Body of pancreas (tissue), 4 donors: ENCODE measurements around the gene ANKS1B. TPM values are rescaled to one million over a fixed set of nuclear protein-coding genes. Genes with fewer than 3 reads are reported as not detected.

Experiments
- ATAC-seq: fragments of 150-250 bp; one replicate; pipeline ENCODE4 v1.9.1; 2016
- DNase-seq, 4 donors: peaks; one replicate each; pipeline ENCODE4 v3.0.0-alpha.2; 2019
- H3K27ac ChIP-seq, 4 donors: fragments of 200-600 bp; sonication (generic); 1 replicate in 3 of 4; 2 replicates in 1 of 4; pipeline versions ENCODE4 v1.5.1 to v1.6.1; 2016 to 2019; ENCODE audit warnings: mild to moderate bottlenecking in 1 of 4, mixed read lengths in 1 of 4, moderate library complexity in 1 of 4
- H3K27me3 ChIP-seq, 2 donors: fragments of 200-600 bp; sonication (generic); one replicate each; pipeline ENCODE4 v1.6.0; 2016; ENCODE audit warnings: mild to moderate bottlenecking in 1 of 2
- H3K36me3 ChIP-seq, 2 donors: fragments of 200-600 bp; sonication (generic); replicated peaks in 1 of 2; 2 replicates each; pipeline ENCODE4 v1.5.1; 2016; ENCODE audit warnings: low read depth in 2 of 2; ENCODE audit not compliant: insufficient read depth in 1 of 2
- H3K4me1 ChIP-seq: fragments of 200-600 bp; sonication (generic); one replicate; pipeline ENCODE4 v1.6.0; 2016
- H3K4me3 ChIP-seq, 2 donors: fragments of 200-600 bp; sonication (generic); 1 replicate in 1 of 2; 2 replicates in 1 of 2; pipeline ENCODE4 v1.5.1; 2016 to 2019
- H3K9me3 ChIP-seq, 3 donors: fragments of 200-600 bp; sonication (generic); 1 replicate in 2 of 3; 2 replicates in 1 of 3; pipeline ENCODE4 v1.5.1; 2016
- POLR2A ChIP-seq, 3 donors: fragments of 450-650 bp; IDR thresholded peaks; one replicate each; pipeline ENCODE4 v1.6.1; 2016; ENCODE audit warnings: antibody characterized with exemption in 3 of 3, mild to moderate bottlenecking in 2 of 3
- WGBS, 2 donors: methylation state at CpG; one replicate each; pipeline ENCODE4 v1.1.5; 2017; 5-methylcytosine and 5-hydroxymethylcytosine counted together
- intact Hi-C: fragments of 100-400 bp; cut with DNase I; formaldehyde crosslinking; loops from one replicate; pipeline ENCODE4 v1.15.1; 2023
- total RNA-seq, 2 donors: library from RNA; depleted of rRNA; stranded (reverse); fragments of >200 nt; gene quantifications; one replicate each; pipeline ENCODE4 v1.1.0, GENCODE V29; 2016
- TF ChIP-seq, protein P1 (sequence below), 7 experiments: fragments of 450-650 bp in 4 of 7; fragments of 200-600 bp in 3 of 7; sonication (generic) in 3 of 7; IDR thresholded peaks; one replicate each; pipeline ENCODE4 v1.5.1; 2016 to 2019; ENCODE audit warnings: antibody characterized with exemption in 7 of 7

Gene ANKS1B
- total RNA-seq, 2 donors from 2014 or later = 2.1 to 10.2 TPM

DNA sequence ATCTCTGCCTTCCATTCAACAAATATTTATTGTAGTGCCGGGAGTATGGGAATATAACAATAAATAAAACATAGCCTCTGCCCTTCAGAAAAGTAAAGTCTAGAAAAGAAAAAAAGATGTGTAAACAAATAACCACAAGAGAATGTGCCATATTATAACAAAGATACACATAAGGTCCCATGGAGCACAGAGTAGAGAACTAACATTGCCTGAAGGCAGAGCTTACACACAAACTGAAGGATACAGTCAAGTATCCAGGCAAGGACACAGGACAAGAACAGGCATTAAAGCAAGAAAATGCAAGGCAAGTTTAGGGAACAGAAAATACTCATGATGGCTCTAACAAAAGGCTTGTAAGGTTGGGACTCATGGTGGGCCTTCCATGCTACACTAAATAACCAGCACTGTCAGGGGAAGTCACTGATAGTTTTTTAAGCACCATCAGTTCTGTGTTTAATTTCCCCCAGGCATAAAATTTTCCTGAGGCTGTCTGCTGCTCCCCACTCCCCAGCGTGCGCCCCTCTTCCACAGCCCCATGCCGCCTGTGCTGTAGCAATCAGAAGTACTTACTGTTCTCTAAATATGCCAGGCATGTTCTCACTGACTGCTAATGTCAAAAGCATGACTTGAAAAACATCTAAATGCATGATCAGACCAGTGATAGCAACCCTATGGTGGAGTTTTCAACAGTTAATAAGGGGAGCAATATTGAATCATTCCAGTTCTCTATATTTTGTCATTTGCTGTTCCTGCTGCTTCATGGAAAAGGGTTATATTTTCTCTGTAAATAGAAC lies 77.8 kb downstream of the ANKS1B start:
- DNase-seq = no peak
- H3K4me3 ChIP-seq = no peak overlapping the region
- no peaks in the 10 kb centered on the region for H3K36me3 ChIP-seq
- no peaks in the 10 kb centered on the region for H3K4me1 ChIP-seq
- H3K27me3 ChIP-seq = no peaks in the 10 kb centered on the region
- intact Hi-C loops = no loop called here
- WGBS, 2 donors = 67 to 76% methylated on average over 4 of the region's 4 CpGs
- H3K9me3 ChIP-seq = no peaks in the 10 kb centered on the region
- no peak for TF ChIP-seq POLR2A (IDR thresholded peaks at IDR 0.05)
- TF ChIP-seq, protein P1, sequence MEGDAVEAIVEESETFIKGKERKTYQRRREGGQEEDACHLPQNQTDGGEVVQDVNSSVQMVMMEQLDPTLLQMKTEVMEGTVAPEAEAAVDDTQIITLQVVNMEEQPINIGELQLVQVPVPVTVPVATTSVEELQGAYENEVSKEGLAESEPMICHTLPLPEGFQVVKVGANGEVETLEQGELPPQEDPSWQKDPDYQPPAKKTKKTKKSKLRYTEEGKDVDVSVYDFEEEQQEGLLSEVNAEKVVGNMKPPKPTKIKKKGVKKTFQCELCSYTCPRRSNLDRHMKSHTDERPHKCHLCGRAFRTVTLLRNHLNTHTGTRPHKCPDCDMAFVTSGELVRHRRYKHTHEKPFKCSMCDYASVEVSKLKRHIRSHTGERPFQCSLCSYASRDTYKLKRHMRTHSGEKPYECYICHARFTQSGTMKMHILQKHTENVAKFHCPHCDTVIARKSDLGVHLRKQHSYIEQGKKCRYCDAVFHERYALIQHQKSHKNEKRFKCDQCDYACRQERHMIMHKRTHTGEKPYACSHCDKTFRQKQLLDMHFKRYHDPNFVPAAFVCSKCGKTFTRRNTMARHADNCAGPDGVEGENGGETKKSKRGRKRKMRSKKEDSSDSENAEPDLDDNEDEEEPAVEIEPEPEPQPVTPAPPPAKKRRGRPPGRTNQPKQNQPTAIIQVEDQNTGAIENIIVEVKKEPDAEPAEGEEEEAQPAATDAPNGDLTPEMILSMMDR (IDR thresholded peaks at IDR 0.05) = no peak
- ATAC-seq = no peak
- no peak overlapping the region for H3K27ac ChIP-seq

DNA sequence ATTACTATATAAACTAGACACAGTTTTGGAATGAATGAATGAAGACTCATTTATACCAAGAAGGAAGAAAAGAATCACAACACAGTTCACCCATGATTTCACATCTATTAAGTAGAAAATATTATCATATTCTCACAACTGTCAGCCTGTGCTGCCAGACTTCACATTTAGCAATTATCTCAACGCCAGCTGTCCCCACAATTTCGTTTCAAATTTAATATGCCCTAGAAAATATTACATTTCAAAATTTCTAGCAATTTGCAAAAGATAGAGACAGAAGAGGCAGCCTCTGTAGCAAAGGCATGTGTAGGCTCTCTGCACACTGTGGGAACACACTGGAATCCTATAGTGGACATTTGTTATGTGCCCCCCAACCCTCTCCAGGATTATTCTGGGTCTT lies 83.6 kb downstream of the ANKS1B start:
- ATAC-seq (no peak), DNase-seq (no peak)
- H3K36me3 ChIP-seq = no peaks in the 10 kb centered on the region
- H3K9me3 ChIP-seq = no peaks in the 10 kb centered on the region
- 31 to 38% methylated on average over 2 of the region's 2 CpGs for WGBS, 2 donors
- intact Hi-C loops = no loop called here
- TF ChIP-seq, protein P1 (IDR thresholded peaks at IDR 0.05) = no peak
- no peak for TF ChIP-seq POLR2A (IDR thresholded peaks at IDR 0.05)
- no peak overlapping the region for H3K4me3 ChIP-seq
- H3K27ac ChIP-seq = no peak overlapping the region
- H3K27me3 ChIP-seq = no peaks in the 10 kb centered on the region
- no peaks in the 10 kb centered on the region for H3K4me1 ChIP-seq

DNA sequence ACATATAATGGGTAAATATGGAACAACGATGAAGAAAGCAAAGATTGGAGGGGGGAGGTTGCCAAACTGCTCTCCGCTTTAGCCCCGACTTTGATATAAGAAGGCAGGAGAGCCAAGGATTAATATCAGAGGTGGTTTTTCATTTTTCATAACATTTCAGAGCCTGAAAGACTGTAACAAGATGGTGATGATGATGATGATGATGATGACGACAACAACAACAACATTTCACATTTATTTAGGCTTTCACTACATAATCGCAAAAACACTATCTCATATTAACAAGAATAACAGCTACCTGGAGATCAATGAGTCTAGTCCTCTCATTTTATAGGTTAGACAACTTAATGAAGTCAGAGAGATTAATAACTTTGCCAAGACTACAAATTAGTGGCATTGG lies 86.1 kb downstream of the ANKS1B start:
- Histone ChIP-seq H3K9me3 (no peaks in the 10 kb centered on the region), H3K27me3 (no peaks in the 10 kb centered on the region), H3K4me1 (no peaks in the 10 kb centered on the region), H3K27ac (no peak overlapping the region), H3K4me3 (no peak overlapping the region), H3K36me3 (no peaks in the 10 kb centered on the region)
- 76 to 77% methylated on average over 5 of the region's 5 CpGs for WGBS, 2 donors
- DNase-seq (no peak), ATAC-seq (no peak)
- no peak for TF ChIP-seq POLR2A (IDR thresholded peaks at IDR 0.05)
- TF ChIP-seq, protein P1 (IDR thresholded peaks at IDR 0.05) = no peak
- intact Hi-C loops = no loop called here

DNA sequence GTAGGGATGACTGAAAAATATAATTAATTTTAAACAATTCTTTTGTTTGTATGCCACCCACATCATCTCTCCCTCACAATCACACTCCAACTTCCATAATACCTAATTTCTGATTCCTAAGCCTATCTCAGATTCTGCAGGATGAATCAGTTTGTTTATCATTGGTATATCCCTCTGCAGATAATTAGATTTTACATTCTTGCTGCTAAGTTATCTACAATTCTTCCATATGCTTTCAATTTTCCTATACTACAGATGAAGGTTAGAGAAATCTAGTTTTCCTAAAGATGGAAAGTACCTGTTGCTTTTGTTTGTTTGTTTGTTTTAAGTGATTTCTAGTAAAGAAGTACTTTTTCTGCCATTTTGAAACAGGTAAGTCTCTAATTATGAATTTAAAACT lies 105.3 kb downstream of the ANKS1B start:
- DNase-seq = no peak
- no peaks in the 10 kb centered on the region for H3K36me3 ChIP-seq
- ATAC-seq = no peak
- H3K4me1 ChIP-seq = no peaks in the 10 kb centered on the region
- intact Hi-C loops = no loop called here
- no peaks in the 10 kb centered on the region for H3K9me3 ChIP-seq
- TF ChIP-seq, protein P1 (IDR thresholded peaks at IDR 0.05) = no peak
- TF ChIP-seq POLR2A (IDR thresholded peaks at IDR 0.05) = no peak
- no peaks in the 10 kb centered on the region for H3K27me3 ChIP-seq
- H3K4me3 ChIP-seq = no peak overlapping the region
- H3K27ac ChIP-seq = no peak overlapping the region

DNA sequence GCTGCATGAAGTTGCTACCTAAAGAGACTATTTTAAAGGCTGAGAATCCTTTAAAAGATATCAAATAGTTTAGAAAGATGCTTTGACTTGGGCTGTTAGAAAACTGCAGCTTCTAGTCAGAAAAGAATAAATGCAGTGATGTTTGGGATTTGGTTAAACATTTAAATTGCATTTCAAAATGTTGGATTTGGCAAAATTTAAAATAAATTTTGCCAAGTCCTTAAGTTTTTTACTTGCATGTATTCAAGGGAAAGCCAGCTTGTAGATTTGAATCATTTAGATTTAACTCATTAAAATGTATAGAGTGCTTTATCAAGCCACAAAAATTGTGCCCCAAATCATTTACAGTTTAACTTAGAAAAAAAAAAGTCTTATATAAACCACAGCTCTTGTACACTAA lies 109.7 kb downstream of the ANKS1B start:
- Histone ChIP-seq H3K36me3 (no peaks in the 10 kb centered on the region), H3K27ac (no peak overlapping the region), H3K4me1 (no peaks in the 10 kb centered on the region), H3K9me3 (no peaks in the 10 kb centered on the region), H3K27me3 (no peaks in the 10 kb centered on the region), H3K4me3 (no peak overlapping the region)
- ATAC-seq (no peak), DNase-seq (no peak)
- TF ChIP-seq POLR2A (IDR thresholded peaks at IDR 0.05) = no peak
- TF ChIP-seq, protein P1 (IDR thresholded peaks at IDR 0.05) = no peak
- intact Hi-C loops = no loop called here
